Lower leg skin (tissue), 3 donors: ENCODE data around the gene MT1X.

Experiments used
- CTCF ChIP-seq, 3 donors: fragments of 450-650 bp; IDR thresholded peaks; one replicate each; pipeline ENCODE4 v1.5.1; 2016; ENCODE audit warnings: antibody characterized with exemption in 3 of 3, mild to moderate bottlenecking in 3 of 3, moderate library complexity in 2 of 3
- POLR2A ChIP-seq, 2 donors: fragments of 450-650 bp; IDR thresholded peaks; one replicate each; pipeline ENCODE4 v1.6.1; 2016 to 2017; ENCODE audit warnings: antibody characterized with exemption in 2 of 2, mild to moderate bottlenecking in 1 of 2, moderate library complexity in 1 of 2

- TF ChIP-seq CTCF (IDR thresholded peaks at IDR 0.05) (no peak), POLR2A (IDR thresholded peaks at IDR 0.05) (no peak)
Observed at GRCh38 chr16:56662357-56663354, 19.6 kb upstream of the MT1X start.
